ENCODE results near the gene SNX11.
A peak's percentile ranks its signal among the peaks of the same experiment; 100 is the strongest.

The SNX11 gene

DNA sequence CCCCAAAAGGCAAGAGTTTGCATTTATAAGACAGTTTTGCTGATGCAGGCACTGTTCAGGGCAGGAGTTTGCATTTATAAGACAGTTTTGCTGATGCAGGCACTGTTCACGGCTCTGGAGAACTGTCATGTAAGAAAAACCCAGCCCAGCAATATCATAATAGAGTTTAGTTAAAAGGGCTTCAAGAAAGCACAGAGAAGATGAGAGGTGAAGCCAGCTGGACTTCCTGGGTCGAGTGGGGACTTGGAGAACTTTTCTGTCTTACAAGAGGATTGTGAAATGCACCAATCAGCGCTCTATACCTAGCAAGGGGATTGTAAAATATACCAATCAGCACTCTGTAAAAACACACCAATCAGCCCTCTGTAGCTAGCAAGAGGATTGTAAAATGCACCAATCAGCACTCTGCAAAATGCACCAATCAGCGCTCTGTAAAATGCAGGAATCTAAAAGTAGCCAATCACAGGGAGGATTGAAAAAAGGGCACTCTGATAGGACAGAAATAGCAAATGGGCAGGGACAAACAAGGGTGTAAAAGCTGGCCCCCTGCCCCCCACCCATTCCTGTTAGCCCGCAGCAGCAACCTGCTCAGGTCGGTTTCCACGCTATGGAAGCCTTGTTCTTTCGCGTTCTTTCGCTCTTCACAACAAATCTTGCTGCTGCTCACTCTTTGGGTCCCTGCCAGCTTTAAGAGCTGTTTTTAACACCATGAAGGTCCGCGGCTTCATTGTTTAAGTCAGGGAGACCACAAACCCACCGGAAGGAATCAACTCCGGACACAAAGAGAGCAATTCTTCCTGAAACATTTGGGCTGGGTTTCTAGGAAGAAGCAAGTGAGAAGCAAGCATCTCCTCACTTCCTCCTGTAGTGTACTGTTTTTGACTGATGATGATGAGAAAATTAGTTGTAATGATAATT is 4.5 kb upstream of the SNX11 start:
- Histone ChIP-seq H3K4me3 (ENCODE audit: low read length) (no peak overlapping the region), H2AFZ (ENCODE audit: low read depth, low read length) (no peak overlapping the region), H3K9me3 (ENCODE audit: low read length) (no peaks in the 10 kb centered on the region), H3K27me3 (ENCODE audit: insufficient read depth, low read length) (no peaks in the 10 kb centered on the region), H3K4me1 (ENCODE audit: insufficient read depth, low read length) (peaks cover 9% of the 10 kb centered on the region), H3K36me3 (ENCODE audit: insufficient read depth, low read length) (no peaks in the 10 kb centered on the region)

DNA sequence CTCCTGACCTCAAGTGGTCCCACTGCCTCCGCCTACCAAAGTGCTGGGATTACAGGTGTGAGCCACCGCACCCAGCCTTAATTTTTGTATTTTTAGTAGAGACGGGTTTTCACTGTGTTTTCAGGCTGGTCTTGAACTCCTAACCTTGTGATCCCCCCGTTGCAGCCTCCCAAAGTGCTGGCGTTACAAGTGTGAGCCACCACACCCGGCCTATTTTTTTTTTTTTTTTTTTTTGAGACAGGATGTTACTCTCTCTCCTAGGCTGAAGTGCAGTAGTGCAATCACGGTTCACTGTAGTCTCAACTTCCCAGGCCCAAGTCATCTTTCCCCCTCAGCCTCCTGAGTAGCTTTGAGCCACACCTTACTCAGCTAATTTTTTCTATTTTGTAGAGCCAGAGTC is 3.1 kb upstream of the SNX11 start:
- no peak overlapping the region for H2AFZ ChIP-seq (ENCODE audit: low read depth, low read length)
- peaks cover 14% of the 10 kb centered on the region for H3K4me1 ChIP-seq (ENCODE audit: insufficient read depth, low read length)
- no peaks in the 10 kb centered on the region for H3K9me3 ChIP-seq (ENCODE audit: low read length)
- H3K36me3 ChIP-seq (ENCODE audit: insufficient read depth, low read length) = no peaks in the 10 kb centered on the region
- no peaks in the 10 kb centered on the region for H3K27me3 ChIP-seq (ENCODE audit: insufficient read depth, low read length)
- no peak overlapping the region for H3K4me3 ChIP-seq (ENCODE audit: low read length)

DNA sequence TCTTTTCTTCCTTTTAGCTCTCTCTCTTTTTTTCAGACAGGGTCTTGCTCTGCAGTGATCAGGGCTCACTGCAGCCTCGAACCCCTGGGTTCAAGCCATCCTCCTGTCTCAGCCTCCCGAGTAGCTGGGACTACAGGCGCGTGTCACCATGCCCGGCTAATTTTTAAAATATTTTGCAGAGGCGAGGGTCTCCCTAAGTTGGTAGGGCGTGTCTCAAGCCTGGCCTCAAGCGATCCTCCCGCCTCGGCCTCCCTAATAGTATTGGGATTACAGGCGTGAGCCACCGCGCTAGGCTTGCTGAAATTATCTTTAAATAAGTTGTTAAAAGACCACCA is 797 bp upstream of the SNX11 start:
- Histone ChIP-seq H3K36me3 (ENCODE audit: insufficient read depth, low read length) (no peaks in the 10 kb centered on the region), H3K4me1 (ENCODE audit: insufficient read depth, low read length) (peaks cover 13% of the 10 kb centered on the region), H3K27me3 (ENCODE audit: insufficient read depth, low read length) (no peaks in the 10 kb centered on the region), H3K4me3 (ENCODE audit: low read length) (peak overlapping the region; percentile 94), H3K9me3 (ENCODE audit: low read length) (no peaks in the 10 kb centered on the region), H2AFZ (ENCODE audit: low read depth, low read length) (peak overlapping the region; percentile 93)

DNA sequence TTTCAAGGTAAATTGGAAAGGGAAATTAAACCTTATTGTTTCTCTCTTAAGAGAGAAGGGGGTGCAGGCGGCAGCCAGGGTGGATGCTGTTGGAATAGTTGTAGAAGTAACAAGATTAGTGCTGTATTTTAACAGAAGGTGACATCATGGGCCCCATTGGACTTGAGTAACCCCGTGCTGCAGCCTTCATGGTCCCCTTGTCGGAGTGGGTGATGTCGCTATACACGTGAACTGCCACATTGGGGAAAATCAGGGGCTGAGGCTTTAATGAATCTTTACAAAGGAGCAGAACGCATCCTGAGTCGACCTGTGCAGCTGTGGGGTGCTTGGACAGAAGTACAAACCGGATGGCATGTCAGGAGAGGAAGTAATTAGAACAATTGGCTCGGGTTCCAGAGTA is 3.2 kb downstream of the SNX11 start:
- no peaks in the 10 kb centered on the region for H3K27me3 ChIP-seq (ENCODE audit: insufficient read depth, low read length)
- H3K36me3 ChIP-seq (ENCODE audit: insufficient read depth, low read length) = peaks cover 15% of the 10 kb centered on the region
- H3K4me1 ChIP-seq (ENCODE audit: insufficient read depth, low read length) = peaks cover 13% of the 10 kb centered on the region
- H2AFZ ChIP-seq (ENCODE audit: low read depth, low read length) = no peak overlapping the region
- no peaks in the 10 kb centered on the region for H3K9me3 ChIP-seq (ENCODE audit: low read length)
- H3K4me3 ChIP-seq (ENCODE audit: low read length) = no peak overlapping the region

DNA sequence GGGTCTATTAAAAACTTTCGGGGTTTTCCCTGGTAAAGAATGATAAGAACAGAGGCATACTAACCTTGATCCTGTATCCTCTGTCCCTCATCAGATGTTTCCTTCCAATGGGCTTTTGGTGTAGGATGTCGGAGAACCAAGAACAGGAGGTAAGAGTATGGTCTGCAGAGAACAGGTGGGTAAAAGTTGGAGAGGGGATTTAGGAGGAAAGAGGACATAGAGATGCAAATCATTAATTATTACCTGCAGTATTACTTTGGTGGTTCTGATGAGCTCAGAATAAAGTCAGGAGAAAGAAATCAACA is 4.3 kb downstream of the SNX11 start:
- no peak overlapping the region for H2AFZ ChIP-seq (ENCODE audit: low read depth, low read length)
- no peaks in the 10 kb centered on the region for H3K27me3 ChIP-seq (ENCODE audit: insufficient read depth, low read length)
- peaks cover 22% of the 10 kb centered on the region for H3K36me3 ChIP-seq (ENCODE audit: insufficient read depth, low read length)
- no peak overlapping the region for H3K4me3 ChIP-seq (ENCODE audit: low read length)
- H3K4me1 ChIP-seq (ENCODE audit: insufficient read depth, low read length) = peaks cover 12% of the 10 kb centered on the region
- H3K9me3 ChIP-seq (ENCODE audit: low read length) = no peaks in the 10 kb centered on the region

DNA sequence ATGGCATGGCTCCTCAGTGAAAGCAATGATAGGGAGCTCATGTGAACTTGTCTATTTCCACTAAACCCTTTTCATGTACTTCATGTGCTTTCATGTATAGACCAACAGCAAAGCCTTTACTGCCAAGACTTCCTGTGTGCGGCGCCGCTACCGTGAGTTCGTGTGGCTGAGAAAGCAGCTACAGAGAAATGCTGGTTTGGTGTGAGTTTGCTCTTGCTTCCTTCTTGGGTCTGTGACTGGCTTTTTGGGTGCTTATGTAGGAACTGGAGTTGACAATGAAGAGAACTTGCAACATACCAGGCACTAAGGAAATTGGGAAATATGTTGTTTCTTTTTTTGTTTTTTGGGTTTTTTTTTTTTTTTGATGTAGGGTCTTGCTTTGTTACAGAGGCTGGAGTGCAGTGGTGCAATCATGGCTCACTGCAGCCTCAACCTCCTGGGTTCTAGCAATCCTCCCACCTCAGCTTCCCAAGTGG is 5.7 kb downstream of the SNX11 start:
- H3K27me3 ChIP-seq (ENCODE audit: insufficient read depth, low read length) = no peaks in the 10 kb centered on the region
- no peak overlapping the region for H2AFZ ChIP-seq (ENCODE audit: low read depth, low read length)
- no peak overlapping the region for H3K4me3 ChIP-seq (ENCODE audit: low read length)
- H3K36me3 ChIP-seq (ENCODE audit: insufficient read depth, low read length) = peaks cover 31% of the 10 kb centered on the region
- H3K9me3 ChIP-seq (ENCODE audit: low read length) = no peaks in the 10 kb centered on the region
- H3K4me1 ChIP-seq (ENCODE audit: insufficient read depth, low read length) = peaks cover 10% of the 10 kb centered on the region

DNA sequence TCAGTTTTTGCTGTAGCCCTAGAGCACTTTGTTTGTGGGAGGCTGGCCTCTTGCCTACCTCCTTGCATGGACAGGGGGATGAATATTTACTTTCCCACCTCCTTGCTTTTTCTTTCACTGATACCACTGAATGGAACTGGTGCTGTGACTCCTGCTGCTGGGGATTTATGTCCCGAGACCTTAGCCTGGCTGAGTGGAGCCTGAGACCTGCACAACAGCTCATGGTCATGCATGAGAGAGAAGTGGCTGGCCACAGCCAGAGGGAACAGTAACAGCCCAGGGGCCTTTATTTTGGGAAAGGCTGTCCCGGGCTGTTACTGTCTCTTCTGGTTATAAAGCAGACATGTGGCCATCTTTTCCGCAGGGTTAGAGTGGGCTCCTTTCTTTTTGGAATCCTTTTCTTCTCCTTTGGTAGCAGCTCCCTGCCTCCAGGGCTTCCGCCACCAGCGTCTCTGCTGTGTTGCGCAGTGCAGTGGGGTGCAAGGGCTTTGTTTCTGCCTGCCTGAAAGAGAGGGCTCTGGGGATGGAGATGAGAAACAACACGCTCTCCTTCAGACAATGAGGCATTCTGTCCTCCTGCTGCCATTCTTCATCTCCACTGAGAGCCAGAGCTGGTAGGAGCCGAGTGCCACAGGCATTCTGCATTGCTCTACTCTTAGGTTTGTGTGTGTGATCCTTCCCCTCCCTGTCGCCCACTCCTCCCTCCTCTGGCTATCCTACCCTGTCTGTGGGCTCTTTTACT is 14.5 kb downstream of the SNX11 start:
- peaks cover 19% of the 10 kb centered on the region for H3K4me1 ChIP-seq (ENCODE audit: insufficient read depth, low read length)
- H3K4me3 ChIP-seq (ENCODE audit: low read length) = no peak overlapping the region
- H2AFZ ChIP-seq (ENCODE audit: low read depth, low read length) = no peak overlapping the region
- peaks cover 41% of the 10 kb centered on the region for H3K36me3 ChIP-seq (ENCODE audit: insufficient read depth, low read length)
- H3K27me3 ChIP-seq (ENCODE audit: insufficient read depth, low read length) = no peaks in the 10 kb centered on the region
- H3K9me3 ChIP-seq (ENCODE audit: low read length) = no peaks in the 10 kb centered on the region

DNA sequence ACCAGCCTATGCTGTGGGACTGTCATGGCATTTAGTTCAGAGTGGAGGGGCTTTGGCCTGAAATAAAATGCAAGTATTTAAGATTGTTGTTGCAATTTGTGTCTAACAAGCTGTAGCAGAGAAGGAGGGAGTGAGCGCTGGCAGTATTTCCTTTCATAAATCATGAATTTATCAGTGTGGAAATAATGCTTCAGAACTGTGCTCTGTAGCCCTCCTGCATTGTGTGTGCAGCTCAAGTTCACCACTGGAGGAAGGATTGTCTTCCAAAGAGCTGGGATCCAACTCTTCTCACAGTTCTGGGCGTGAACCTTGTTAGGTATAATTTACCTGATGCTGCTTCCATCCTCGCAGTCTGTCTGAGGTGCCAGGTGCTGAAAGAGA is 15.1 kb downstream of the SNX11 start:
- peaks cover 37% of the 10 kb centered on the region for H3K36me3 ChIP-seq (ENCODE audit: insufficient read depth, low read length)
- no peaks in the 10 kb centered on the region for H3K27me3 ChIP-seq (ENCODE audit: insufficient read depth, low read length)
- H2AFZ ChIP-seq (ENCODE audit: low read depth, low read length) = no peak overlapping the region
- no peak overlapping the region for H3K4me3 ChIP-seq (ENCODE audit: low read length)
- H3K9me3 ChIP-seq (ENCODE audit: low read length) = no peaks in the 10 kb centered on the region
- peaks cover 19% of the 10 kb centered on the region for H3K4me1 ChIP-seq (ENCODE audit: insufficient read depth, low read length)

DNA sequence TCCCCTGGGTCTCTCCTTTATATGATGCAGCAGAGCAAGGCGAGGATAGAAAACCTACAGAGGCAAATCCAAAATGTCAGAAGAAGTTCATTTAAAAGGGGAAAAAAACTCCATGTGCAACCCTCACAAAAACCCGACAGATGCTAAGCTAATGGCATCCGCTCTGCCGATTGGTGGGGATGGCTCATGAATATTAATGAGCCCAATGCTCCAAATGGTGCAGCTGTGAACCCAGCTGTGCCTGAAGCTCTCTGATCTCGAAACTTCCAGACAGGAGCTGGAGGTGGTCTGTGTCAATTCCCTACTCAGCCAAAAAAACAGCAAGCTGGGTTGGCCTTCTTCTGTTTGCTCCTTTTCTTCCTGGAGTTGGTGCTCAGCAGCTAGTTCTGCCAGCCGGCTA is 15.5 kb downstream of the SNX11 start:
- H3K4me1 ChIP-seq (ENCODE audit: insufficient read depth, low read length) = peaks cover 19% of the 10 kb centered on the region
- peaks cover 33% of the 10 kb centered on the region for H3K36me3 ChIP-seq (ENCODE audit: insufficient read depth, low read length)
- H3K27me3 ChIP-seq (ENCODE audit: insufficient read depth, low read length) = no peaks in the 10 kb centered on the region
- H3K4me3 ChIP-seq (ENCODE audit: low read length) = no peak overlapping the region
- H3K9me3 ChIP-seq (ENCODE audit: low read length) = no peaks in the 10 kb centered on the region
- H2AFZ ChIP-seq (ENCODE audit: low read depth, low read length) = no peak overlapping the region

DNA sequence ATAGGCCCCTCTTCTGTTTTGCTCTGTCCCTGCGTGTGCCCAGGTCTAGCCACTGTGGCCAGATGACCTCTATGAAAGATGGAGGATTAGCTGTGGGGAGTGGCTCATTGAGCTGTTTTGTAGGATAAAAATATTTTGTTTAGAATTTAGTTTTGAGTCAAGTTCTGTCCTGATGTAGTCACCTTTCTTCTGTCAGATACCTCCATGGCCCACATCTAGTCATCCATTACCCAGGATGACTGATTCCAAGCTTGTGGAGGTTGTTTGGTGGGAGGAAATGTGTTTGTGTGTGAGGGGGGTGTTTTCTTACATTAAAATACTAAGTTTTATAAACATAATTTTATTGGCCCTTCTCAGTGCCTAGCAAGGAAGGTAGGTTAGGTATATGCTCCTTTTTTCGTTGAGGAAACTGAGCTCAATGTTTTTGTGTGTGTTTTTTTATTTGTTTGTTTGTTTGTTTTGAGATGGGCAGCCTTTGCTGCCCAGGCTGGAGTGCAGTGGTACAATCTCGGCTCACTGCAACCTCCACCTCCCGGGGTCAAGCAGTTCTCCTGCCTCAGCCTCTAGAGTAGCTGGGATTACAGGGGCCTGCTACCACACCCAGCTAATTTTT is 16.3 kb downstream of the SNX11 start:
- H2AFZ ChIP-seq (ENCODE audit: low read depth, low read length) = no peak overlapping the region
- peaks cover 19% of the 10 kb centered on the region for H3K4me1 ChIP-seq (ENCODE audit: insufficient read depth, low read length)
- H3K27me3 ChIP-seq (ENCODE audit: insufficient read depth, low read length) = no peaks in the 10 kb centered on the region
- H3K36me3 ChIP-seq (ENCODE audit: insufficient read depth, low read length) = peaks cover 28% of the 10 kb centered on the region
- H3K4me3 ChIP-seq (ENCODE audit: low read length) = no peak overlapping the region
- H3K9me3 ChIP-seq (ENCODE audit: low read length) = no peaks in the 10 kb centered on the region

DNA sequence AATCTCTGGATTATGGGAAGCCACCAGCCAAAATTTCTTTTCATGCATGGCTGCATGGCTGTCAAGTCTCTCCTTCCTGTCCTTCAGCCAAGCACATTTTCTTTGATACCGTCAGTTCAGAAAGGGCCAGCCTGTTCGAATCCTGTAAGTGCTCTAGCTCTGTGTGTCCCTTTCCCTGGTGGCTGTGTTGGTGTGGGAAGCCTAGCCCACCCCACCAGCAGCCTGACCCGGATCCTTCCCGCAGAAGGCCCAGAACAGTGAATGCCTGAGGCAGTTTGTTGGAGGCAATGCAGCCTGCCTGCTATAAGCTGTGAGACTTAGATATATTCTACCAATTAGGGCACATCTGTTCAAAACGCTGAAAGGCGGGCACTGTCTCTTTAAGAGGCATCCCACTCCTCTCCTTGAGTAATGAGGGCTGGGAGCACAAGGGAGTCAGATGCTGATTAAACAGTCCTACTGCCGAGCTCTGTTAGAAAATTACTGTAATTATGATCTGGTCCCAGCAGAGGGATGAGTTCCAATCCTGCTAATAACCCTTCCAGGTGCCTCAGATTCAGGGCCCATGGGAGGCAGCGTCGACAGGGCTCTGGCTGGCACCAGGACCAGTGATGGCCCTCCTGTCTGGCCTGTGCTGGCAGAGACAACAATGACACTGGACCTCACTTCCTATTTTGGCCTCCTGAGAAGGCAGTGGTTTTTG is 18.4 kb downstream of the SNX11 start:
- H3K36me3 ChIP-seq (ENCODE audit: insufficient read depth, low read length) = peaks cover 19% of the 10 kb centered on the region
- no peaks in the 10 kb centered on the region for H3K9me3 ChIP-seq (ENCODE audit: low read length)
- H3K4me3 ChIP-seq (ENCODE audit: low read length) = no peak overlapping the region
- peaks cover 19% of the 10 kb centered on the region for H3K4me1 ChIP-seq (ENCODE audit: insufficient read depth, low read length)
- H3K27me3 ChIP-seq (ENCODE audit: insufficient read depth, low read length) = no peaks in the 10 kb centered on the region
- H2AFZ ChIP-seq (ENCODE audit: low read depth, low read length) = no peak overlapping the region

DNA sequence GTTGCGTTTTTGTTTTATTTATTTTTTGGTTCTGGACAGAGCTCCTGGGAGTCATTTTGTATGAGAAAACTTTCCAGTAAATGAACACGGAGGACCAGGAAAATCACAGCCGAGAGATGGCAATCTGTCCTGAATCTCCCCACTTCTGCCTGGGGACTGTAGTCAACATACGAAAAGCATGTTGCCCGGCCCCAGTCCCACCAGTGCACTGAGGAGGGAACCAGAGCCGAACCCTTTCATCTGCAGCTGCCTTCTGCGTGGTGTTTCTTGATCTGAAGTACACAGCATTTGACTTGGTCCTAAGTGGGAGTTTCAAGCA is 18.9 kb downstream of the SNX11 start:
- Histone ChIP-seq H3K27me3 (ENCODE audit: insufficient read depth, low read length) (no peaks in the 10 kb centered on the region), H2AFZ (ENCODE audit: low read depth, low read length) (no peak overlapping the region), H3K4me1 (ENCODE audit: insufficient read depth, low read length) (peaks cover 19% of the 10 kb centered on the region), H3K36me3 (ENCODE audit: insufficient read depth, low read length) (peaks cover 14% of the 10 kb centered on the region), H3K4me3 (ENCODE audit: low read length) (no peak overlapping the region), H3K9me3 (ENCODE audit: low read length) (no peaks in the 10 kb centered on the region)
